Measurements from ENCODE around the gene ZC3H12D. TPM values are rescaled to one million over a fixed set of nuclear protein-coding genes. Genes with fewer than 3 reads are reported as not detected.
"Not testable (repeated sequence)": the region's sequence is repeated elsewhere in the genome, so short reads cannot be mapped to it uniquely, and the experiment has no call there.

ZC3H12D gene
- total RNA-seq, 6 donors from 2014 or later = 1.4 to 5.7 (median 2.6) TPM

GRCh38 chr6:149461670-149462069 lies 23.1 kb downstream of the ZC3H12D start:
- H3K36me3 ChIP-seq = no peaks in the 10 kb centered on the region
- ATAC-seq (ENCODE audit: low FRiP score in 2 of 2) = no peak
- no peak overlapping the region for H3K4me3 ChIP-seq
- TF ChIP-seq CTCF (IDR thresholded peaks at IDR 0.05) (no peak), POLR2AphosphoS5 (IDR thresholded peaks at IDR 0.05) (no peak), EP300 (IDR thresholded peaks at IDR 0.05) (no peak), POLR2A (IDR thresholded peaks at IDR 0.05) (no peak)
- H3K27ac ChIP-seq = no peak overlapping the region
- H3K9me3 ChIP-seq = no peaks in the 10 kb centered on the region
- H3K4me1 ChIP-seq = peaks cover 0 to 22% (median 17%) of the 10 kb centered on the region in 4 donors
- H3K27me3 ChIP-seq = no peaks in the 10 kb centered on the region
- WGBS, 2 donors = 55 to 84% methylated on average over 5 of the region's 5 CpGs
- no peak for DNase-seq

GRCh38 chr6:149460249-149460648 lies 24.6 kb downstream of the ZC3H12D start:
- H3K4me3 ChIP-seq; ATAC-seq (ENCODE audit: low FRiP score in 2 of 2); H3K36me3 ChIP-seq; DNase-seq; H3K9me3 ChIP-seq; H3K27me3 ChIP-seq; H3K27ac ChIP-seq: not testable (repeated sequence)
- peaks cover 2 to 31% (median 18%) of the 10 kb centered on the region in 4 donors for H3K4me1 ChIP-seq
- 64 to 91% methylated on average over 3 of the region's 3 CpGs for WGBS, 2 donors

- Histone ChIP-seq H3K4me1 (peaks cover 7 to 36% (median 23%) of the 10 kb centered on the region in 4 donors), H3K36me3 (no peaks in the 10 kb centered on the region), H3K27ac (no peak overlapping the region), H3K9me3 (no peaks in the 10 kb centered on the region), H3K4me3 (no peak overlapping the region), H3K27me3 (no peaks in the 10 kb centered on the region)
- no peak for DNase-seq
- no peak for TF ChIP-seq EP300 (IDR thresholded peaks at IDR 0.05)
- no peak for TF ChIP-seq CTCF (IDR thresholded peaks at IDR 0.05)
- TF ChIP-seq POLR2A (IDR thresholded peaks at IDR 0.05) = no peak
- TF ChIP-seq POLR2AphosphoS5 (IDR thresholded peaks at IDR 0.05) = no peak
- 78 to 80% methylated on average over 5 of the region's 5 CpGs for WGBS, 2 donors
- ATAC-seq (ENCODE audit: low FRiP score in 2 of 2) = no peak
Observed at GRCh38 chr6:149459761-149460160, 25.1 kb downstream of the ZC3H12D start.

- H3K36me3 ChIP-seq = no peaks in the 10 kb centered on the region
- DNase-seq (no peak), ATAC-seq (ENCODE audit: low FRiP score in 2 of 2) (no peak)
- peaks cover 17 to 39% (median 24%) of the 10 kb centered on the region in 4 donors for H3K4me1 ChIP-seq
- no peaks in the 10 kb centered on the region for H3K27me3 ChIP-seq
- no peaks in the 10 kb centered on the region for H3K9me3 ChIP-seq
- no peak for TF ChIP-seq EP300 (IDR thresholded peaks at IDR 0.05)
- no peak for TF ChIP-seq POLR2AphosphoS5 (IDR thresholded peaks at IDR 0.05)
- H3K27ac ChIP-seq = no peak overlapping the region
- H3K4me3 ChIP-seq = no peak overlapping the region
- WGBS, 2 donors = 96 to 100% methylated on average over 1 of the region's 1 CpG
Observed at GRCh38 chr6:149458806-149459205, 26.0 kb downstream of the ZC3H12D start.

GRCh38 chr6:149458196-149458595 lies 26.6 kb downstream of the ZC3H12D start:
- no peak for ATAC-seq (ENCODE audit: low FRiP score in 2 of 2)
- Histone ChIP-seq H3K27ac (no peak overlapping the region), H3K27me3 (no peaks in the 10 kb centered on the region), H3K9me3 (no peaks in the 10 kb centered on the region), H3K4me1 (peaks cover 23 to 41% (median 27%) of the 10 kb centered on the region in 4 donors), H3K4me3 (no peak overlapping the region), H3K36me3 (no peaks in the 10 kb centered on the region)
- TF ChIP-seq POLR2AphosphoS5 (IDR thresholded peaks at IDR 0.05) (no peak), POLR2A (IDR thresholded peaks at IDR 0.05) (no peak), EP300 (IDR thresholded peaks at IDR 0.05) (no peak), CTCF (IDR thresholded peaks at IDR 0.05) (no peak)
- DNase-seq = no peak
- WGBS, 2 donors = 96 to 97% methylated on average over 7 of the region's 7 CpGs

GRCh38 chr6:149457316-149457884 lies 27.4 kb downstream of the ZC3H12D start:
- no peak for DNase-seq

More at GRCh38 chr6:149457316-149457884, 27.4 kb downstream of the ZC3H12D start:
- Histone ChIP-seq H3K27ac (no peak overlapping the region), H3K27me3 (no peaks in the 10 kb centered on the region), H3K4me3 (no peak overlapping the region), H3K4me1 (peaks cover 24 to 44% (median 27%) of the 10 kb centered on the region in 4 donors), H3K36me3 (no peaks in the 10 kb centered on the region), H3K9me3 (no peaks in the 10 kb centered on the region)
- TF ChIP-seq CTCF (IDR thresholded peaks at IDR 0.05) (no peak), EP300 (IDR thresholded peaks at IDR 0.05) (no peak), POLR2AphosphoS5 (IDR thresholded peaks at IDR 0.05) (no peak), POLR2A (IDR thresholded peaks at IDR 0.05) (no peak)
- WGBS, 2 donors = 54 to 62% methylated on average over 6 to 7 of the region's 7 CpGs
- ATAC-seq (ENCODE audit: low FRiP score in 2 of 2) = no peak

Measured in upper lobe of left lung (tissue), 6 donors.